WERI-Rb-1 (cell line): ENCODE results near the gene PAK5.

Source experiments
- DNase-seq: peaks from one replicate; pipeline ENCODE4 v3.0.0-alpha.2; 2020
- H3K27ac ChIP-seq: fragments of 250-450 bp; sonication (Bioruptor Pico); 2 replicates; pipeline ENCODE4 v1.5.1; 2020; ENCODE audit warnings: mild to moderate bottlenecking, moderate library complexity
- H3K27me3 ChIP-seq: fragments of 250-450 bp; sonication (Bioruptor Pico); 2 replicates; pipeline ENCODE4 v1.5.1; 2021; ENCODE audit warnings: mild to moderate bottlenecking, low read depth, moderate library complexity; ENCODE audit not compliant: insufficient read depth, severe bottlenecking
- H3K36me3 ChIP-seq: fragments of 250-450 bp; sonication (Bioruptor Pico); 2 replicates; pipeline ENCODE4 v1.5.1; 2020; ENCODE audit warnings: mild to moderate bottlenecking, moderate library complexity
- H3K4me3 ChIP-seq: 2 replicates; pipeline ENCODE4 v1.5.1; 2011; ENCODE audit warnings: low read depth, mild to moderate bottlenecking, control low read depth, low read length
- H3K9me3 ChIP-seq: fragments of 250-450 bp; sonication (Bioruptor Pico); 2 replicates; pipeline ENCODE4 v1.5.1; 2021; ENCODE audit warnings: mild to moderate bottlenecking, moderate library complexity; ENCODE audit not compliant: severe bottlenecking
- TF ChIP-seq, protein P1 (sequence below): IDR thresholded peaks from 2 replicates; pipeline ENCODE4 v1.5.1; 2011; ENCODE audit warnings: low read depth, mild to moderate bottlenecking, control low read depth, inconsistent platforms, low read length

PAK5 gene

GRCh38 chr20:9837634-9838033 lies 1.2 kb downstream of the PAK5 start:
- TF ChIP-seq, protein P1, sequence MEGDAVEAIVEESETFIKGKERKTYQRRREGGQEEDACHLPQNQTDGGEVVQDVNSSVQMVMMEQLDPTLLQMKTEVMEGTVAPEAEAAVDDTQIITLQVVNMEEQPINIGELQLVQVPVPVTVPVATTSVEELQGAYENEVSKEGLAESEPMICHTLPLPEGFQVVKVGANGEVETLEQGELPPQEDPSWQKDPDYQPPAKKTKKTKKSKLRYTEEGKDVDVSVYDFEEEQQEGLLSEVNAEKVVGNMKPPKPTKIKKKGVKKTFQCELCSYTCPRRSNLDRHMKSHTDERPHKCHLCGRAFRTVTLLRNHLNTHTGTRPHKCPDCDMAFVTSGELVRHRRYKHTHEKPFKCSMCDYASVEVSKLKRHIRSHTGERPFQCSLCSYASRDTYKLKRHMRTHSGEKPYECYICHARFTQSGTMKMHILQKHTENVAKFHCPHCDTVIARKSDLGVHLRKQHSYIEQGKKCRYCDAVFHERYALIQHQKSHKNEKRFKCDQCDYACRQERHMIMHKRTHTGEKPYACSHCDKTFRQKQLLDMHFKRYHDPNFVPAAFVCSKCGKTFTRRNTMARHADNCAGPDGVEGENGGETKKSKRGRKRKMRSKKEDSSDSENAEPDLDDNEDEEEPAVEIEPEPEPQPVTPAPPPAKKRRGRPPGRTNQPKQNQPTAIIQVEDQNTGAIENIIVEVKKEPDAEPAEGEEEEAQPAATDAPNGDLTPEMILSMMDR, result no peak
- no peak overlapping the region; the same call in 1 of the 2 replicates for H3K4me3 ChIP-seq
- H3K27ac ChIP-seq, result no peak overlapping the region
- H3K36me3 ChIP-seq, result no peaks in the 10 kb centered on the region
- no peak for DNase-seq
- H3K27me3 ChIP-seq, result peaks cover 2% of the 10 kb centered on the region
- no peaks in the 10 kb centered on the region for H3K9me3 ChIP-seq

- no peak overlapping the region for H3K4me3 ChIP-seq
- no peak for DNase-seq
These were observed 3.6 kb downstream of the PAK5 start for GRCh38 chr20:9835302-9835701.

DNA sequence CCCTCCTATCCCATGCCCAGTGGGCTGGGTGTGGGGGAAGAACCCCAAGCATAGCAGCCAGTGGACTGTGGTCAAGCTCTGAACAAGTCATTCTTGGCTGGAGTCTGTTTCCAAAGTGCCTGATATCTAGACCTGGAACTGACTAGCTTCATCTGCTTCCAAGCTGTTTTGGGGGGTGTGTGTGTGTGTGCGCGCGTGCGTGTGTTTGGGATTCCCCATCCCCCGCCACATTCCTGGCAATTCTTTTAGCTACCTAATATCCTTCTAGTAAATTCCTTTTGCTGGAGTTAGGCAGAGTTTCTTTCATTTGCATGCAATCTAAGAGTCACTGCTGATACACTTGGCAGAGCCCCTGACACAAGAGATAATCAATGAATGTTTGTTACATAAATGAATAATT lies 7.8 kb downstream of the PAK5 start:
- DNase-seq, result no peak
- TF ChIP-seq, protein P1, result no peak
- Histone ChIP-seq H3K9me3 (no peaks in the 10 kb centered on the region), H3K27me3 (no peaks in the 10 kb centered on the region), H3K4me3 (no peak overlapping the region), H3K36me3 (no peaks in the 10 kb centered on the region), H3K27ac (no peak overlapping the region)

More at GRCh38 chr20:9835302-9835701, 3.6 kb downstream of the PAK5 start:
- TF ChIP-seq, protein P1, result no peak
- Histone ChIP-seq H3K27ac (no peak overlapping the region), H3K9me3 (no peaks in the 10 kb centered on the region), H3K36me3 (no peaks in the 10 kb centered on the region), H3K27me3 (peaks cover 2% of the 10 kb centered on the region)

GRCh38 chr20:9829835-9830234 lies 9.0 kb downstream of the PAK5 start:
- Histone ChIP-seq H3K4me3 (no peak overlapping the region), H3K36me3 (no peaks in the 10 kb centered on the region), H3K27ac (no peak overlapping the region), H3K27me3 (no peaks in the 10 kb centered on the region), H3K9me3 (no peaks in the 10 kb centered on the region)
- TF ChIP-seq, protein P1, result no peak
- DNase-seq, result no peak

DNA sequence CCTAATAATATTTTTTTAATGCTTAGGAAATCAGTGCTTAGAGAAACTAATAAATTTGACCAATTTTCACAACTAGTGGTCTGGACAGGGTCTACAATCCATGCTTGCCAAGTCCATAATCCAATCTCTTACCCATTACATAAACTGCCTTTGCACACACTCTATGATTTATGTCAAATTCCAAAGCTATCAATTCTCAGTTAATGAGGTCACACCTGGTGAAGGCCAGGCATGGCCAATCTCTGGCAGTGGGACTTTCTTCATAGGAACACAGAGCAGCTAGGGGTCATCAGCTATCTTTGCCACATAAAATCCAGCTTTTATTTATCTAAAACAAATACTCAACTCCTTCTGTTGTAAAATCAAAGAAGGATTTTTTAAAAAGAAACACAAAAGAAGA lies 21.2 kb downstream of the PAK5 start:
- Histone ChIP-seq H3K36me3 (no peaks in the 10 kb centered on the region), H3K27me3 (no peaks in the 10 kb centered on the region), H3K9me3 (no peaks in the 10 kb centered on the region), H3K27ac (no peak overlapping the region), H3K4me3 (no peak overlapping the region)
- TF ChIP-seq, protein P1, result no peak
- no peak for DNase-seq

- TF ChIP-seq, protein P1, result no peak
- no peak overlapping the region for H3K4me3 ChIP-seq
- H3K9me3 ChIP-seq, result no peaks in the 10 kb centered on the region
- no peaks in the 10 kb centered on the region for H3K27me3 ChIP-seq
- no peaks in the 10 kb centered on the region for H3K36me3 ChIP-seq
- no peak for DNase-seq
- H3K27ac ChIP-seq, result no peak overlapping the region
These were observed 23.2 kb downstream of the PAK5 start for GRCh38 chr20:9815632-9816031.
